GM23338 (cell line): ENCODE results near the gene ARL11. TPM values are rescaled to one million over a fixed set of nuclear protein-coding genes. Genes with fewer than 3 reads are reported as not detected.

ENCODE experiments used
- ATAC-seq: fragments of 200-7000 bp; cut with Tn5 transposase; 3 replicates; pipeline ENCODE4 v1.9.1; 2020
- DNase-seq: peaks from one replicate; pipeline ENCODE4 v3.0.0-alpha.2; 2015; ENCODE audit warnings: low spot score
- H2AFZ ChIP-seq: fragments of 200-600 bp; sonication (generic); 2 replicates; pipeline ENCODE4 v1.8.0; 2016; ENCODE audit warnings: antibody characterized with exemption, mild to moderate bottlenecking, moderate library complexity
- H3F3A ChIP-seq: fragments of 200-600 bp; sonication (generic); replicated peaks from 2 replicates; pipeline ENCODE4 v1.8.0; 2017; ENCODE audit warnings: antibody characterized with exemption, mixed run types, low read depth
- H3K27ac ChIP-seq: fragments of 200-600 bp; sonication (generic); 2 replicates; pipeline ENCODE4 v1.6.1; 2016; ENCODE audit warnings: low read depth
- H3K27me3 ChIP-seq: fragments of 200-600 bp; sonication (generic); 2 replicates; pipeline ENCODE4 v1.8.0; 2016; ENCODE audit warnings: mild to moderate bottlenecking, mixed run types, moderate library complexity; ENCODE audit not compliant: insufficient read depth
- H3K36me3 ChIP-seq: fragments of 200-600 bp; sonication (generic); 2 replicates; pipeline ENCODE4 v1.8.0; 2016; ENCODE audit warnings: mild to moderate bottlenecking; ENCODE audit not compliant: insufficient read depth
- H3K4me1 ChIP-seq: fragments of 200-600 bp; sonication (generic); 2 replicates; pipeline ENCODE4 v1.8.0; 2016; ENCODE audit warnings: mild to moderate bottlenecking, moderate library complexity; ENCODE audit not compliant: insufficient read depth
- H3K4me2 ChIP-seq: fragments of 200-600 bp; sonication (generic); 2 replicates; pipeline ENCODE4 v1.7.1; 2017; ENCODE audit warnings: mixed run types
- H3K4me3 ChIP-seq: fragments of 200-600 bp; sonication (generic); 2 replicates; pipeline ENCODE4 v1.6.1; 2016; ENCODE audit warnings: mixed run types
- H3K79me2 ChIP-seq: fragments of 200-600 bp; sonication (generic); replicated peaks from 2 replicates; pipeline ENCODE4 v1.8.0; 2017; ENCODE audit warnings: mild to moderate bottlenecking; ENCODE audit not compliant: insufficient read depth
- H3K9me2 ChIP-seq: fragments of 200-600 bp; sonication (generic); 2 replicates; pipeline ENCODE4 v1.8.0; 2017; ENCODE audit not compliant: insufficient read depth
- H4K20me1 ChIP-seq: fragments of 200-600 bp; sonication (generic); replicated peaks from 2 replicates; pipeline ENCODE4 v1.8.0; 2017; ENCODE audit warnings: mild to moderate bottlenecking; ENCODE audit not compliant: insufficient read depth
- H3K27ac Mint-ChIP-seq: 2 replicates; pipeline ENCODE4 v1.8.0; 2020; ENCODE audit warnings: inconsistent platforms, mild to moderate bottlenecking, moderate library complexity, mixed read lengths
- H3K27me3 Mint-ChIP-seq: 3 replicates; pipeline ENCODE4 v1.8.0; 2022; ENCODE audit warnings: low read depth, mild to moderate bottlenecking, moderate library complexity, mixed read lengths, inconsistent platforms; ENCODE audit not compliant: insufficient read depth, poor library complexity
- H3K36me3 Mint-ChIP-seq: 3 replicates; pipeline ENCODE4 v1.8.0; 2021; ENCODE audit warnings: low read depth, mild to moderate bottlenecking, inconsistent platforms, moderate library complexity, mixed read lengths
- H3K4me1 Mint-ChIP-seq: 3 replicates; pipeline ENCODE4 v1.8.0; 2020; ENCODE audit warnings: mild to moderate bottlenecking, inconsistent platforms, mixed read lengths
- H3K4me3 Mint-ChIP-seq: 3 replicates; pipeline ENCODE4 v1.8.0; 2021; ENCODE audit warnings: moderate library complexity, mild to moderate bottlenecking, inconsistent platforms, mixed read lengths
- H3K9me3 Mint-ChIP-seq: 3 replicates; pipeline ENCODE4 v1.8.0; 2020; ENCODE audit warnings: moderate library complexity, mild to moderate bottlenecking, inconsistent platforms, mixed read lengths
- CREB1 ChIP-seq: fragments of 250-450 bp; sonication (Bioruptor Pico); IDR thresholded peaks from 2 replicates; pipeline ENCODE4 v1.5.0; 2020; ENCODE audit warnings: low read depth, mild to moderate bottlenecking, moderate library complexity
- CTCF ChIP-seq, 2 experiments: fragments of 200-600 bp in 1 of 2; sonication (generic) in 1 of 2; conservative IDR thresholded peaks; 2 replicates each; pipeline versions ENCODE4 v1.5.1 to v1.6.1; 2016 to 2017; ENCODE audit warnings: antibody characterized with exemption in 2 of 2, low read depth in 2 of 2, mild to moderate bottlenecking in 2 of 2, moderate library complexity in 1 of 2
- ETS1 ChIP-seq: IDR thresholded peaks from 2 replicates; pipeline ENCODE4 v1.6.1; 2016; ENCODE audit warnings: antibody characterized with exemption
- EZH2 ChIP-seq: fragments of 200-600 bp; sonication (generic); IDR thresholded peaks from one replicate; pipeline ENCODE4 v1.8.0; 2017; ENCODE audit warnings: antibody characterized with exemption, mild to moderate bottlenecking, low read depth; ENCODE audit not compliant: unreplicated experiment
- EZH2phosphoT487 ChIP-seq: fragments of 200-600 bp; sonication (generic); IDR thresholded peaks from one replicate; pipeline ENCODE4 v1.8.1; 2018; ENCODE audit warnings: antibody characterized with exemption; ENCODE audit not compliant: unreplicated experiment
- JUNB ChIP-seq: IDR thresholded peaks from one replicate; pipeline ENCODE4 v1.6.1; 2016; ENCODE audit warnings: antibody characterized with exemption; ENCODE audit not compliant: unreplicated experiment
- NANOG ChIP-seq: IDR thresholded peaks from 2 replicates; pipeline ENCODE4 v1.6.1; 2016; ENCODE audit warnings: antibody characterized with exemption, borderline replicate concordance
- POLR2AphosphoS5 ChIP-seq: IDR thresholded peaks from 2 replicates; pipeline ENCODE4 v1.6.1; 2016; ENCODE audit warnings: antibody characterized with exemption, low read depth
- REST ChIP-seq: IDR thresholded peaks from one replicate; pipeline ENCODE4 v1.6.1; 2018; ENCODE audit warnings: antibody characterized with exemption; ENCODE audit not compliant: unreplicated experiment
- STAT1 ChIP-seq: IDR thresholded peaks from one replicate; pipeline ENCODE4 v1.6.1; 2016; ENCODE audit warnings: antibody characterized with exemption; ENCODE audit not compliant: unreplicated experiment
- ZNF114 ChIP-seq: fragments of 250-450 bp; sonication (Bioruptor Pico); IDR thresholded peaks from 2 replicates; pipeline ENCODE4 v1.5.0; 2020; ENCODE audit warnings: mild to moderate bottlenecking, moderate library complexity
- ZNF331 ChIP-seq: fragments of 250-450 bp; sonication (Bioruptor Pico); IDR thresholded peaks from 2 replicates; pipeline ENCODE4 v1.5.0; 2020; ENCODE audit warnings: low read depth, mild to moderate bottlenecking, moderate library complexity
- ZNF462 ChIP-seq: fragments of 250-450 bp; sonication (Bioruptor Pico); IDR thresholded peaks from 2 replicates; pipeline ENCODE4 v1.5.0; 2020; ENCODE audit warnings: mild to moderate bottlenecking, moderate library complexity
- polyA plus RNA-seq: library from polyadenylated mRNA; unstranded; fragments of >200 nt; fragmentation: Nextera tagmentation; extraction: Ambion mirVana; gene quantifications from 2 replicates; pipeline ENCODE4 v1.2.1, GENCODE V29; 2016
- total RNA-seq: library from RNA; depleted of rRNA; stranded (reverse); fragments of >200 nt; shearing (Covaris generic); gene quantifications from 2 replicates; pipeline ENCODE4 v1.2.3, GENCODE V29; 2014

ARL11 gene
- total and polyA plus RNA-seq, 2 experiments from 2014 or later: 0.32 to 0.52 TPM

GRCh38 chr13:49681842-49682435 lies 53.6 kb downstream of the ARL11 start:
- H3K4me3 ChIP-seq: no peak overlapping the region
- TF ChIP-seq REST (no peak), ZNF114 (CRISPR knock-in tag) (no peak), EZH2phosphoT487 (no peak), EZH2 (no peak), ZNF462 (CRISPR knock-in tag) (no peak), STAT1 (no peak), CTCF (conservative IDR thresholded peaks at IDR 0.05; ENCODE audit: low read depth in 2 of 2) (no peak), NANOG (no peak), ETS1 (no peak), POLR2AphosphoS5 (no peak), ZNF331 (CRISPR knock-in tag) (no peak), JUNB (no peak), CREB1 (CRISPR knock-in tag) (no peak)
- no peaks in the 10 kb centered on the region for H3K27me3 ChIP-seq
- ATAC-seq: no peak
- H3K27ac ChIP-seq: peak overlapping the region; percentile 9; the same call in 1 of the 2 replicates
- no peak overlapping the region for H3K4me2 ChIP-seq
- Mint-ChIP-seq H3K4me1 (peaks cover under 1% of the 10 kb centered on the region; the same call in 2 of the 3 replicates), H3K9me3 (peaks cover 28% of the 10 kb centered on the region), H3K4me3 (no peak overlapping the region), H3K27ac (no peak overlapping the region; the same call in 1 of the 2 replicates), H3K27me3 (peaks cover 7% of the 10 kb centered on the region), H3K36me3 (peaks cover 81% of the 10 kb centered on the region)
- H3K4me1 ChIP-seq: no peaks in the 10 kb centered on the region
- no peaks in the 10 kb centered on the region for H3K9me2 ChIP-seq
- H2AFZ ChIP-seq: no peak overlapping the region
- H3K79me2 ChIP-seq: peaks cover 98% of the 10 kb centered on the region
- no peak for DNase-seq
- peaks cover 18% of the 10 kb centered on the region for H3K36me3 ChIP-seq
- peaks cover 22% of the 10 kb centered on the region for H4K20me1 ChIP-seq
- no peaks in the 10 kb centered on the region for H3F3A ChIP-seq
